ENCODE results near the gene RNF123.

DNA sequence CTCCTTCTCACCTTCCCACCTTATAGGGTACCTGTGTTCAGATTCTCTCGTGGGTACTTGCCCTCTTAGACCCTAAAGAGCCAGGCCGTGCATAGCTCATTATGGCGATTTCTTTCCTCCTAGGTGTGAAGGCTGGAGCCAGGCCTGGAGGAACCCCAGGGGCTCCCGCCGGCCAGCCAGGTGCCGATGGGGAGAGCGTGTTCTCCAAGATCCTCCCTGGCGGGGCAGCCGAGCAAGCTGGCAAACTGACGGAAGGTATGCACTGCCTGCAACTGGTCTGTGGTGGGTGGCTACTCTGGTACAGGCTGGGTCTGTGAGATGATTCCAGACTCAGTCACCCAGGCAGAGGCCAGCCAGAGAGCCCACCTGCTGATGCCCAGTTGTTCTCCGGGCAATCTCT is 25.1 kb upstream of the RNF123 start:
- TF ChIP-seq EZH2 (IDR thresholded peaks at IDR 0.05; ENCODE audit: insufficient read depth, poor library complexity, severe bottlenecking) (no peak), EZH2phosphoT487 (IDR thresholded peaks at IDR 0.05; ENCODE audit: insufficient read depth, low read depth) (no peak)
